Measurements from ENCODE around the gene IPMK. TPM values are rescaled to one million over a fixed set of nuclear protein-coding genes. Genes with fewer than 3 reads are reported as not detected.
"Not testable (repeated sequence)": the region's sequence is repeated elsewhere in the genome, so short reads cannot be mapped to it uniquely, and the experiment has no call there.

IPMK gene
- total RNA-seq, 1 donor from 2014 or later: 14.3 TPM

- Mint-ChIP-seq H3K36me3 (no peaks in the 10 kb centered on the region), H3K9me3 (no peaks in the 10 kb centered on the region), H3K4me3 (no peak overlapping the region), H3K27me3 (ENCODE audit: insufficient read depth, low read depth) (peaks cover 3% of the 10 kb centered on the region), H3K27ac (no peak overlapping the region), H3K4me1 (no peaks in the 10 kb centered on the region)
- TF ChIP-seq EZH2phosphoT487 (IDR thresholded peaks at IDR 0.05): no peak
- TF ChIP-seq CTCF (IDR thresholded peaks at IDR 0.05): no peak
- TF ChIP-seq EZH2 (IDR thresholded peaks at IDR 0.05): no peak
- no peaks in the 10 kb centered on the region for H3F3A ChIP-seq (ENCODE audit: low read depth)
- no peaks in the 10 kb centered on the region for H3K79me2 ChIP-seq (ENCODE audit: low read depth)
- H3K27me3 ChIP-seq: no peaks in the 10 kb centered on the region
- H2AFZ ChIP-seq (replicated peaks): no peak overlapping the region
- no peak overlapping the region for H3K4me2 ChIP-seq
- H3K36me3 ChIP-seq: no peaks in the 10 kb centered on the region
- H4K20me1 ChIP-seq (ENCODE audit: low read depth): no peaks in the 10 kb centered on the region
- H3K4me1 ChIP-seq: peaks cover 5% of the 10 kb centered on the region
- H3K27ac ChIP-seq: no peak overlapping the region
- no peak overlapping the region for H3K4me3 ChIP-seq
- DNase-seq (ENCODE audit: low spot score): no peak
- no peaks in the 10 kb centered on the region for H3K9me3 ChIP-seq (ENCODE audit: low read depth)
- H3K9ac ChIP-seq: no peak overlapping the region
Observed at GRCh38 chr10:58164517-58164916, 103.2 kb downstream of the IPMK start.

- Histone ChIP-seq H3K9me3 (ENCODE audit: low read depth) (no peaks in the 10 kb centered on the region), H2AFZ (replicated peaks) (no peak overlapping the region), H3K27me3 (no peaks in the 10 kb centered on the region), H3K4me1 (peaks cover 5% of the 10 kb centered on the region), H3K27ac (no peak overlapping the region), H3K4me3 (no peak overlapping the region), H3K9ac (no peak overlapping the region), H4K20me1 (ENCODE audit: low read depth) (no peaks in the 10 kb centered on the region), H3K79me2 (ENCODE audit: low read depth) (no peaks in the 10 kb centered on the region), H3F3A (ENCODE audit: low read depth) (no peaks in the 10 kb centered on the region), H3K36me3 (no peaks in the 10 kb centered on the region), H3K4me2 (no peak overlapping the region)
- Mint-ChIP-seq H3K27ac (no peak overlapping the region), H3K9me3 (no peaks in the 10 kb centered on the region), H3K36me3 (no peaks in the 10 kb centered on the region), H3K4me3 (no peak overlapping the region), H3K4me1 (no peaks in the 10 kb centered on the region), H3K27me3 (ENCODE audit: insufficient read depth, low read depth) (peaks cover 3% of the 10 kb centered on the region)
- TF ChIP-seq EZH2phosphoT487 (IDR thresholded peaks at IDR 0.05) (no peak), CTCF (IDR thresholded peaks at IDR 0.05) (no peak), EZH2 (IDR thresholded peaks at IDR 0.05) (no peak)
- no peak for DNase-seq (ENCODE audit: low spot score)
Observed at GRCh38 chr10:58158806-58159205, 108.9 kb downstream of the IPMK start.

- H3K9me3 ChIP-seq (ENCODE audit: low read depth): no peaks in the 10 kb centered on the region
Observed at GRCh38 chr10:58157076-58157766, 110.5 kb downstream of the IPMK start.

GRCh38 chr10:58155941-58156340, 111.8 kb downstream of the IPMK start:
- not testable (repeated sequence) for H3K27ac ChIP-seq; H3K4me2 ChIP-seq; DNase-seq (ENCODE audit: low spot score); H3K4me3 ChIP-seq; H3K4me1 Mint-ChIP-seq; H3K36me3 ChIP-seq; H3F3A ChIP-seq (ENCODE audit: low read depth); H3K9me3 Mint-ChIP-seq; H3K4me3 Mint-ChIP-seq; H3K36me3 Mint-ChIP-seq; H3K9ac ChIP-seq; H4K20me1 ChIP-seq (ENCODE audit: low read depth); H3K27ac Mint-ChIP-seq; H3K4me1 ChIP-seq; H3K27me3 Mint-ChIP-seq (ENCODE audit: insufficient read depth, low read depth); H3K9me3 ChIP-seq (ENCODE audit: low read depth); H3K27me3 ChIP-seq; H2AFZ ChIP-seq (replicated peaks); H3K79me2 ChIP-seq (ENCODE audit: low read depth)

More at GRCh38 chr10:58157076-58157766, 110.5 kb downstream of the IPMK start:
- H3K36me3 ChIP-seq: no peaks in the 10 kb centered on the region
- H3K27ac Mint-ChIP-seq: no peak overlapping the region
- H3F3A ChIP-seq (ENCODE audit: low read depth): no peaks in the 10 kb centered on the region
- no peaks in the 10 kb centered on the region for H3K9me3 Mint-ChIP-seq
- no peak overlapping the region for H3K27ac ChIP-seq
- peaks cover 5% of the 10 kb centered on the region for H3K4me1 ChIP-seq
- H3K36me3 Mint-ChIP-seq: no peaks in the 10 kb centered on the region
- H3K79me2 ChIP-seq (ENCODE audit: low read depth): no peaks in the 10 kb centered on the region
- no peak overlapping the region for H2AFZ ChIP-seq (replicated peaks)
- H3K9ac ChIP-seq: no peak overlapping the region
- DNase-seq (ENCODE audit: low spot score): no peak
- no peaks in the 10 kb centered on the region for H3K27me3 ChIP-seq
- no peak overlapping the region for H3K4me3 Mint-ChIP-seq
- no peaks in the 10 kb centered on the region for H4K20me1 ChIP-seq (ENCODE audit: low read depth)
- H3K4me2 ChIP-seq: no peak overlapping the region
- peaks cover 1% of the 10 kb centered on the region for H3K27me3 Mint-ChIP-seq (ENCODE audit: insufficient read depth, low read depth)
- TF ChIP-seq CTCF (IDR thresholded peaks at IDR 0.05) (no peak), EZH2phosphoT487 (IDR thresholded peaks at IDR 0.05) (no peak), EZH2 (IDR thresholded peaks at IDR 0.05) (no peak)
- H3K4me1 Mint-ChIP-seq: no peaks in the 10 kb centered on the region
- H3K4me3 ChIP-seq: no peak overlapping the region
